Measurements from ENCODE around the gene ATG2B. TPM values are rescaled to one million over a fixed set of nuclear protein-coding genes. Genes with fewer than 3 reads are reported as not detected.

Gene ATG2B
- total RNA-seq, 2 donors from 2014 or later: 29.1 to 47.4 TPM

DNA sequence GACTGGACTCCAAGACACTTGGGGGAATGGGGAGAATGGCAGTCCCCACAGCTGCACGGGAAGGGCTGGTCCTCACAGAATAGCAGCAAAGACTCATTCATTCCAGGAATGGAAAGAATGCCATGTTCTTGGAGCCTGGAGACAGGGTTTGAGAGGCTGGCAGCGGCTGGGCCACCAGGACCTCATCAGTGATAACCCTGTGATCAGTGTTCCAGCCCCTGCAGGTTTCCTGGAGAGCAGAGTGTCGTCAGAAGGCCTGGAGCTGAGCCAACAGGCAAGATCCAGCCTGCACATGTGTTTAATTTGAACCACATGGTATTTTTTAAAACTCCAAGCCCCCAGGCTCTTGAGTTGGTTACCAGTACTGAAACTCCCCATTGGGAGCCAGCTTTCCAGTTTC lies 95.8 kb downstream of the ATG2B start:
- no peak overlapping the region for H3K27ac ChIP-seq
- no peaks in the 10 kb centered on the region for H3K36me3 ChIP-seq
- DNase-seq (ENCODE audit: low spot score): no peak
- ATAC-seq (ENCODE audit: insufficient number of reproducible peaks, low FRiP score, low read depth): no peak
- H3K9me3 ChIP-seq: no peaks in the 10 kb centered on the region
- TF ChIP-seq, protein P1, sequence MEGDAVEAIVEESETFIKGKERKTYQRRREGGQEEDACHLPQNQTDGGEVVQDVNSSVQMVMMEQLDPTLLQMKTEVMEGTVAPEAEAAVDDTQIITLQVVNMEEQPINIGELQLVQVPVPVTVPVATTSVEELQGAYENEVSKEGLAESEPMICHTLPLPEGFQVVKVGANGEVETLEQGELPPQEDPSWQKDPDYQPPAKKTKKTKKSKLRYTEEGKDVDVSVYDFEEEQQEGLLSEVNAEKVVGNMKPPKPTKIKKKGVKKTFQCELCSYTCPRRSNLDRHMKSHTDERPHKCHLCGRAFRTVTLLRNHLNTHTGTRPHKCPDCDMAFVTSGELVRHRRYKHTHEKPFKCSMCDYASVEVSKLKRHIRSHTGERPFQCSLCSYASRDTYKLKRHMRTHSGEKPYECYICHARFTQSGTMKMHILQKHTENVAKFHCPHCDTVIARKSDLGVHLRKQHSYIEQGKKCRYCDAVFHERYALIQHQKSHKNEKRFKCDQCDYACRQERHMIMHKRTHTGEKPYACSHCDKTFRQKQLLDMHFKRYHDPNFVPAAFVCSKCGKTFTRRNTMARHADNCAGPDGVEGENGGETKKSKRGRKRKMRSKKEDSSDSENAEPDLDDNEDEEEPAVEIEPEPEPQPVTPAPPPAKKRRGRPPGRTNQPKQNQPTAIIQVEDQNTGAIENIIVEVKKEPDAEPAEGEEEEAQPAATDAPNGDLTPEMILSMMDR (IDR thresholded peaks at IDR 0.05): no peak
- no peaks in the 10 kb centered on the region for H3K4me1 ChIP-seq (ENCODE audit: control insufficient read depth in 1 of 2, low read depth in 2 of 2)
- H3K4me3 ChIP-seq: no peak overlapping the region
- H3K27me3 ChIP-seq (replicated peaks; ENCODE audit: insufficient read depth): no peaks in the 10 kb centered on the region

DNA sequence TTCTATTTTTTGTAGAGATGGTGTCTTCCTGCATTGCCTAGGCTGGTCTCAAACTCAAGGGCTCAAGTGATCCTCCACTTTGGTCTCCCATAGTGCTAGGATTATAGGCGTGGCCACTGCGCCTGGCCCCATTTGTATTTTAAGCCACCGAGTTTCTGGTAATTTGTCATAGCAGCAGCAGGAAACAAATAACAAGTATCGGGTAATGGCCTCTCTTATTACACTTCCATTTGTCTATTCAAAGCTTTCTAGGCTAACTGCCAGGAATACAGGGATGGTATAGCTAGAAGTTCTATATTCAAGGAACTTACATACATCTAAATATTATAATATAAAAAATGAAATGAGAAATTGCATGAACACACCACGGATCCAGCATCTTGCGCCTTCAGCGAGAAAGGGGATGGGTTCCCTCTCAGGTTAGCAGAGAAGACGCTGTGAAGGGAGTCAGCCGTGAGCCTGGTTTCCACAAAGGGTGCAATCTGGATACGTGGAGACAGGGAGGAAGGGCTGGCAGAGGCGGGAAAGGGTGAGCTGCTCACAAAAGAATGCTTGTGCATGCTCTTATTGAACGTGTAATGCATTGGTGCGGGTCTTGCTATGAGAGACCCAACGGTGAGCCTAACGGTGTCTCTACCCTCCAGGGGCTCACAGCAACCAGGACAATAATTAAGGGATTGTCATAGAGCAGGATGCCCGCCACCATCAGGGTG lies 97.6 kb downstream of the ATG2B start:
- H3K27me3 ChIP-seq (replicated peaks; ENCODE audit: insufficient read depth): no peaks in the 10 kb centered on the region
- H3K4me1 ChIP-seq (ENCODE audit: control insufficient read depth in 1 of 2, low read depth in 2 of 2): no peaks in the 10 kb centered on the region
- DNase-seq (ENCODE audit: low spot score) (no peak), ATAC-seq (ENCODE audit: insufficient number of reproducible peaks, low FRiP score, low read depth) (no peak)
- no peaks in the 10 kb centered on the region for H3K36me3 ChIP-seq
- TF ChIP-seq, protein P1 (IDR thresholded peaks at IDR 0.05): no peak
- no peak overlapping the region for H3K4me3 ChIP-seq
- H3K9me3 ChIP-seq: no peaks in the 10 kb centered on the region
- H3K27ac ChIP-seq: no peak overlapping the region

DNA sequence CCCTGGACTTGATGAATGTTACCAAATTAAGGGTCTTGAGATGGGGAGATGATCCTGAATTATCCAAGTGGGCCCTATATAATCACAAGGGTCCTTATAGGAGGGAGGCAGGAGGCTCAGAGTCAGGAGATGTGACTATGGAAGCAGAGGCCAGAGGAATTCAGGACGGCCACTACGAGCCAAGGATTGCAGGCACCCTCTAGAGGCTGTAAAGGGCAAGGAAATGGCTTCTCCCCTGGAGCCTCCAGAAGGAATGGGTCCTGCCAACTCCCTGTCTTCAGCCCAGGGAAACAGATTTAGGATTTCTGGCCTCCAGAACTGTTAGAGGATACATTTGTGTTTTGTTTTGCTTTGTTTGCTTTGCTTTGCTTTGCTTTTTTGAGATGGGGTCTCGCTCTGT lies 98.3 kb downstream of the ATG2B start:
- Histone ChIP-seq H3K9me3 (no peaks in the 10 kb centered on the region), H3K27me3 (replicated peaks; ENCODE audit: insufficient read depth) (no peaks in the 10 kb centered on the region), H3K4me1 (ENCODE audit: control insufficient read depth in 1 of 2, low read depth in 2 of 2) (no peaks in the 10 kb centered on the region), H3K27ac (no peak overlapping the region), H3K4me3 (no peak overlapping the region), H3K36me3 (no peaks in the 10 kb centered on the region)
- no peak for DNase-seq (ENCODE audit: low spot score)
- TF ChIP-seq, protein P1 (IDR thresholded peaks at IDR 0.05): no peak
- ATAC-seq (ENCODE audit: insufficient number of reproducible peaks, low FRiP score, low read depth): no peak

DNA sequence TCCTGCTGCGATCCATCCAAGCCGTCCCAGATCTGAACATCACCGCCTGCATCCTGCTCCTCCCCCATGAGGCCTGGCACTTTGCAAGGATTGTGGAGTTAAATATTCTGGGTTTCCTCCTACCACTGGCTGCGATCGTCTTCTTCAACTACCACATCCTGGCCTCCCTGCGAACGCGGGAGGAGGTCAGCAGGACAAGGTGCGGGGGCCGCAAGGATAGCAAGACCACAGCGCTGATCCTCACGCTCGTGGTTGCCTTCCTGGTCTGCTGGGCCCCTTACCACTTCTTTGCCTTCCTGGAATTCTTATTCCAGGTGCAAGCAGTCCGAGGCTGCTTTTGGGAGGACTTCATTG lies 99.0 kb downstream of the ATG2B start:
- TF ChIP-seq, protein P1 (IDR thresholded peaks at IDR 0.05): no peak
- H3K36me3 ChIP-seq: no peaks in the 10 kb centered on the region
- DNase-seq (ENCODE audit: low spot score): no peak

DNA sequence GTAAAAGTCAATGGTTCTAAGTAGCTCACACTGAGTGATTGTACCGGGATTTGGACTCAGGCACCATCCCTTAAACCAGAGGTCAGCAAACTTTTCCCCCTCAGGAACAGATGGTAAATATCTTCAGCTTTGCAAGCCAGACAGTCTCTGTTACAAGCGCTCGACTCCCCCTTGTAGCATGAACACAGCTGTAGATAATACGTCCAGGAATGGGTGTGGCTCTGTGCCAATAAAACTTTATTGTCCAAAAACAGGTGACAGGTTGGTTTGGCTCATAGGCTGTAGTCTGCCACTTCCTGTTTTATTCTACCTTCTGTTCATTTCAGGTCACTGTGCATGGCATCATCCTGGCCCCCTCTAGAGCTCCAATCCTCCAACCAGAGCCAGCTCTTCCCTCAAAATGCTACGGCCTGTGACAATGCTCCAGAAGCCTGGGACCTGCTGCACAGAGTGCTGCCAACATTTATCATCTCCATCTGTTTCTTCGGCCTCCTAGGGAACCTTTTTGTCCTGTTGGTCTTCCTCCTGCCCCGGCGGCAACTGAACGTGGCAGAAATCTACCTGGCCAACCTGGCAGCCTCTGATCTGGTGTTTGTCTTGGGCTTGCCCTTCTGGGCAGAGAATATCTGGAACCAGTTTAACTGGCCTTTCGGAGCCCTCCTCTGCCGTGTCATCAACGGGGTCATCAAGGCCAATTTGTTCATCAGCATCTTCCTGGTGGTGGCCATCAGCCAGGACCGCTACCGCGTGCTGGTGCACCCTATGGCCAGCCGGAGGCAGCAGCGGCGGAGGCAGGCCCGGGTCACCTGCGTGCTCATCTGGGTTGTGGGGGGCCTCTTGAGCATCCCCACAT lies 99.6 kb downstream of the ATG2B start:
- no peak for DNase-seq (ENCODE audit: low spot score)
- Histone ChIP-seq H3K4me3 (no peak overlapping the region), H3K27ac (no peak overlapping the region), H3K9me3 (no peaks in the 10 kb centered on the region), H3K27me3 (replicated peaks; ENCODE audit: insufficient read depth) (no peaks in the 10 kb centered on the region), H3K36me3 (no peaks in the 10 kb centered on the region), H3K4me1 (ENCODE audit: control insufficient read depth in 1 of 2, low read depth in 2 of 2) (no peaks in the 10 kb centered on the region)
- TF ChIP-seq, protein P1 (IDR thresholded peaks at IDR 0.05): no peak
- no peak for ATAC-seq (ENCODE audit: insufficient number of reproducible peaks, low FRiP score, low read depth)

More for the DNA sequence above, 99.0 kb downstream of the ATG2B start:
- Histone ChIP-seq H3K4me3 (no peak overlapping the region), H3K9me3 (no peaks in the 10 kb centered on the region), H3K4me1 (ENCODE audit: control insufficient read depth in 1 of 2, low read depth in 2 of 2) (no peaks in the 10 kb centered on the region), H3K27me3 (replicated peaks; ENCODE audit: insufficient read depth) (no peaks in the 10 kb centered on the region), H3K27ac (no peak overlapping the region)
- ATAC-seq (ENCODE audit: insufficient number of reproducible peaks, low FRiP score, low read depth): no peak

Measured in thoracic aorta (tissue), 2 donors.